T-helper 17 cell (primary cell): ENCODE data around the gene RCN1. TPM values are rescaled to one million over a fixed set of nuclear protein-coding genes. Genes with fewer than 3 reads are reported as not detected.

Source experiments
- ATAC-seq: fragments of 150-1000 bp; cut with Tn5 transposase; 2 replicates; pipeline ENCODE4 v1.10.0; 2021; ENCODE audit warnings: mild to moderate bottlenecking, moderate library complexity
- DNase-seq, 3 donors: peaks; one replicate each; pipeline versions ENCODE4 v3.0.0 to v3.0.0-alpha.2; 2020 to 2021
- H3K9me3 ChIP-seq: one replicate; pipeline ENCODE4 v1.7.0; 2013; ENCODE audit warnings: low read length, mild to moderate bottlenecking; ENCODE audit not compliant: control insufficient read depth, poor library complexity, severe bottlenecking
- H3K27ac Mint-ChIP-seq: one replicate; pipeline ENCODE4 v1.8.0; 2022; ENCODE audit warnings: mild to moderate bottlenecking, moderate library complexity, mixed read lengths
- H3K27me3 Mint-ChIP-seq: one replicate; pipeline ENCODE4 v1.8.0; 2022; ENCODE audit warnings: mixed read lengths
- H3K36me3 Mint-ChIP-seq: one replicate; pipeline ENCODE4 v1.8.0; 2022; ENCODE audit warnings: low read depth, mixed read lengths
- H3K4me1 Mint-ChIP-seq: one replicate; pipeline ENCODE4 v1.8.0; 2022; ENCODE audit warnings: mild to moderate bottlenecking, mixed read lengths
- H3K4me3 Mint-ChIP-seq: one replicate; pipeline ENCODE4 v1.8.0; 2022; ENCODE audit warnings: mild to moderate bottlenecking, moderate library complexity, mixed read lengths
- total RNA-seq, 4 donors: library from RNA in 2 of 4; stranded (reverse) in 2 of 4; gene quantifications; one replicate each; pipeline ENCODE4 v1.2.3 and lab custom pipeline; 2022 to 2026

RCN1 gene
- total RNA-seq, 2 donors from 2014 or later, result 10.7 to 13.2 TPM

- no peak for DNase-seq
- H3K9me3 ChIP-seq, result no peaks in the 10 kb centered on the region
- H3K4me3 Mint-ChIP-seq, result no peak overlapping the region
- no peak for ATAC-seq
- H3K27ac Mint-ChIP-seq, result no peak overlapping the region
- no peaks in the 10 kb centered on the region for H3K4me1 Mint-ChIP-seq
- H3K27me3 Mint-ChIP-seq, result peaks cover 20% of the 10 kb centered on the region
- peaks cover 3% of the 10 kb centered on the region for H3K36me3 Mint-ChIP-seq
Measured at GRCh38 chr11:32137263-32137662, 46.4 kb downstream of the RCN1 start.

- H3K27me3 Mint-ChIP-seq, result peaks cover 20% of the 10 kb centered on the region
- no peak for ATAC-seq
Measured at GRCh38 chr11:32137869-32138268, 47.0 kb downstream of the RCN1 start.

GRCh38 chr11:32138902-32139301 lies 48.0 kb downstream of the RCN1 start:
- Mint-ChIP-seq H3K4me1 (no peaks in the 10 kb centered on the region), H3K27ac (no peak overlapping the region), H3K4me3 (no peak overlapping the region), H3K36me3 (peaks cover 3% of the 10 kb centered on the region), H3K27me3 (peaks cover 28% of the 10 kb centered on the region)
- ATAC-seq, result no peak
- H3K9me3 ChIP-seq, result no peaks in the 10 kb centered on the region
- no peak for DNase-seq

More at GRCh38 chr11:32137869-32138268, 47.0 kb downstream of the RCN1 start:
- no peak for DNase-seq
- peaks cover 3% of the 10 kb centered on the region for H3K36me3 Mint-ChIP-seq
- H3K4me3 Mint-ChIP-seq, result no peak overlapping the region
- H3K27ac Mint-ChIP-seq, result no peak overlapping the region
- H3K9me3 ChIP-seq, result no peaks in the 10 kb centered on the region
- H3K4me1 Mint-ChIP-seq, result no peaks in the 10 kb centered on the region

GRCh38 chr11:32139896-32140520 lies 49.1 kb downstream of the RCN1 start:
- DNase-seq (no peak), ATAC-seq (no peak)
- H3K27ac Mint-ChIP-seq, result no peak overlapping the region
- no peaks in the 10 kb centered on the region for H3K4me1 Mint-ChIP-seq
- peaks cover 3% of the 10 kb centered on the region for H3K36me3 Mint-ChIP-seq
- H3K4me3 Mint-ChIP-seq, result no peak overlapping the region
- peaks cover 30% of the 10 kb centered on the region for H3K27me3 Mint-ChIP-seq
- no peaks in the 10 kb centered on the region for H3K9me3 ChIP-seq

GRCh38 chr11:32141745-32142546 lies 51.1 kb downstream of the RCN1 start:
- Mint-ChIP-seq H3K4me1 (no peaks in the 10 kb centered on the region), H3K27ac (no peak overlapping the region), H3K27me3 (peaks cover 45% of the 10 kb centered on the region), H3K4me3 (no peak overlapping the region), H3K36me3 (peaks cover 3% of the 10 kb centered on the region)
- no peak for ATAC-seq
- H3K9me3 ChIP-seq, result no peaks in the 10 kb centered on the region
- DNase-seq, result no peak

- Mint-ChIP-seq H3K36me3 (no peaks in the 10 kb centered on the region), H3K4me1 (no peaks in the 10 kb centered on the region), H3K27me3 (peaks cover 52% of the 10 kb centered on the region), H3K4me3 (no peak overlapping the region), H3K27ac (no peak overlapping the region)
- ATAC-seq, result no peak
- H3K9me3 ChIP-seq, result no peaks in the 10 kb centered on the region
- no peak for DNase-seq
Measured at GRCh38 chr11:32143378-32143777, 52.5 kb downstream of the RCN1 start.

GRCh38 chr11:32145282-32145681 lies 54.4 kb downstream of the RCN1 start:
- H3K4me3 Mint-ChIP-seq, result no peak overlapping the region
- ATAC-seq (no peak), DNase-seq (no peak)
- peaks cover 3% of the 10 kb centered on the region for H3K36me3 Mint-ChIP-seq
- H3K9me3 ChIP-seq, result no peaks in the 10 kb centered on the region
- H3K4me1 Mint-ChIP-seq, result no peaks in the 10 kb centered on the region
- no peak overlapping the region for H3K27ac Mint-ChIP-seq
- H3K27me3 Mint-ChIP-seq, result peaks cover 64% of the 10 kb centered on the region

GRCh38 chr11:32148895-32149294 lies 58.0 kb downstream of the RCN1 start:
- DNase-seq, result no peak
- Mint-ChIP-seq H3K36me3 (peaks cover 6% of the 10 kb centered on the region), H3K27ac (no peak overlapping the region), H3K27me3 (peaks cover 90% of the 10 kb centered on the region), H3K4me3 (no peak overlapping the region), H3K4me1 (no peaks in the 10 kb centered on the region)
- no peaks in the 10 kb centered on the region for H3K9me3 ChIP-seq
- ATAC-seq, result no peak

- DNase-seq (no peak), ATAC-seq (no peak)
- Mint-ChIP-seq H3K36me3 (peaks cover 6% of the 10 kb centered on the region), H3K4me3 (no peak overlapping the region), H3K4me1 (no peaks in the 10 kb centered on the region), H3K27ac (no peak overlapping the region), H3K27me3 (peaks cover 91% of the 10 kb centered on the region)
- H3K9me3 ChIP-seq, result no peaks in the 10 kb centered on the region
Measured at GRCh38 chr11:32149748-32150147, 58.9 kb downstream of the RCN1 start.

GRCh38 chr11:32151027-32151426 lies 60.2 kb downstream of the RCN1 start:
- peaks cover 84% of the 10 kb centered on the region for H3K27me3 Mint-ChIP-seq
- DNase-seq (no peak), ATAC-seq (no peak)
- H3K36me3 Mint-ChIP-seq, result peaks cover 6% of the 10 kb centered on the region
- no peak overlapping the region for H3K27ac Mint-ChIP-seq
- H3K9me3 ChIP-seq, result no peaks in the 10 kb centered on the region
- H3K4me1 Mint-ChIP-seq, result no peaks in the 10 kb centered on the region
- H3K4me3 Mint-ChIP-seq, result no peak overlapping the region

- no peaks in the 10 kb centered on the region for H3K4me1 Mint-ChIP-seq
- DNase-seq (no peak), ATAC-seq (no peak)
- no peaks in the 10 kb centered on the region for H3K9me3 ChIP-seq
- no peak overlapping the region for H3K4me3 Mint-ChIP-seq
- no peak overlapping the region for H3K27ac Mint-ChIP-seq
- H3K36me3 Mint-ChIP-seq, result peaks cover 6% of the 10 kb centered on the region
- peaks cover 77% of the 10 kb centered on the region for H3K27me3 Mint-ChIP-seq
Measured at GRCh38 chr11:32152216-32152615, 61.3 kb downstream of the RCN1 start.

- Mint-ChIP-seq H3K27ac (no peak overlapping the region), H3K4me1 (no peaks in the 10 kb centered on the region), H3K27me3 (peaks cover 71% of the 10 kb centered on the region), H3K36me3 (peaks cover 6% of the 10 kb centered on the region), H3K4me3 (no peak overlapping the region)
- DNase-seq (no peak), ATAC-seq (no peak)
- no peaks in the 10 kb centered on the region for H3K9me3 ChIP-seq
Measured at GRCh38 chr11:32152821-32153220, 61.9 kb downstream of the RCN1 start.

- no peaks in the 10 kb centered on the region for H3K9me3 ChIP-seq
- Mint-ChIP-seq H3K4me3 (no peak overlapping the region), H3K36me3 (peaks cover 6% of the 10 kb centered on the region), H3K4me1 (no peaks in the 10 kb centered on the region), H3K27ac (no peak overlapping the region), H3K27me3 (peaks cover 63% of the 10 kb centered on the region)
- DNase-seq, result no peak
- ATAC-seq, result no peak
Measured at GRCh38 chr11:32153747-32154146, 62.9 kb downstream of the RCN1 start.

- DNase-seq (no peak), ATAC-seq (no peak)
- Mint-ChIP-seq H3K36me3 (peaks cover 4% of the 10 kb centered on the region), H3K4me3 (no peak overlapping the region), H3K4me1 (no peaks in the 10 kb centered on the region), H3K27me3 (peaks cover 63% of the 10 kb centered on the region), H3K27ac (no peak overlapping the region)
- no peaks in the 10 kb centered on the region for H3K9me3 ChIP-seq
Measured at GRCh38 chr11:32154275-32154674, 63.4 kb downstream of the RCN1 start.
